Natural killer cell (primary cell): Measurements from ENCODE around the gene FMO5. TPM values are rescaled to one million over a fixed set of nuclear protein-coding genes. Genes with fewer than 3 reads are reported as not detected.

Experiments
- ATAC-seq, 3 donors: fragments of 150-1000 bp in 2 of 3; fragments of 200-7000 bp in 1 of 3; cut with Tn5 transposase; 1 replicate in 1 of 3; 2 replicates in 2 of 3; pipeline ENCODE4 v1.10.0; 2021; ENCODE audit warnings: mild to moderate bottlenecking in 2 of 3, moderate library complexity in 2 of 3
- DNase-seq, 2 donors: peaks; one replicate each; pipeline versions ENCODE4 v3.0.0 to v3.0.0-alpha.2; 2013 to 2021; ENCODE audit warnings: mixed read lengths in 1 of 2
- H3K27ac ChIP-seq: one replicate; pipeline ENCODE4 v1.5.1; 2013; ENCODE audit warnings: mild to moderate bottlenecking, low read length
- H3K27me3 ChIP-seq: one replicate; pipeline ENCODE4 v1.6.1; 2013; ENCODE audit warnings: low read length; ENCODE audit not compliant: control insufficient read depth, insufficient read depth
- H3K36me3 ChIP-seq: one replicate; pipeline ENCODE4 v1.6.1; 2013; ENCODE audit warnings: low read length; ENCODE audit not compliant: control insufficient read depth, insufficient read depth
- H3K4me1 ChIP-seq: one replicate; pipeline ENCODE4 v1.6.1; 2013; ENCODE audit warnings: low read length; ENCODE audit not compliant: control insufficient read depth, insufficient read depth
- H3K4me3 ChIP-seq: one replicate; pipeline ENCODE4 v1.5.1; 2013; ENCODE audit warnings: low read length
- H3K9me3 ChIP-seq: one replicate; pipeline ENCODE4 v1.6.1; 2013; ENCODE audit warnings: low read length; ENCODE audit not compliant: control insufficient read depth, insufficient read depth
- H3K27ac Mint-ChIP-seq, 2 donors: one replicate each; pipeline ENCODE4 v1.8.0; 2022; ENCODE audit warnings: mild to moderate bottlenecking in 2 of 2, mixed read lengths in 2 of 2, moderate library complexity in 1 of 2
- H3K27me3 Mint-ChIP-seq, 2 donors: one replicate each; pipeline ENCODE4 v1.8.0; 2022; ENCODE audit warnings: low read depth in 2 of 2, mixed read lengths in 2 of 2
- H3K36me3 Mint-ChIP-seq: one replicate; pipeline ENCODE4 v1.8.0; 2022; ENCODE audit warnings: mixed read lengths
- H3K4me1 Mint-ChIP-seq, 2 donors: one replicate each; pipeline ENCODE4 v1.8.0; 2022; ENCODE audit warnings: mixed read lengths in 2 of 2
- H3K4me3 Mint-ChIP-seq: one replicate; pipeline ENCODE4 v1.8.0; 2022; ENCODE audit warnings: mild to moderate bottlenecking, moderate library complexity, mixed read lengths
- H3K9me3 Mint-ChIP-seq, 2 donors: one replicate each; pipeline ENCODE4 v1.8.0; 2022; ENCODE audit warnings: mixed read lengths in 2 of 2
- CTCF ChIP-seq: fragments of 200-600 bp; IDR thresholded peaks from one replicate; pipeline ENCODE4 v1.8.0; 2022; ENCODE audit warnings: antibody characterized with exemption
- WGBS: methylation state at CpG from one replicate; pipeline ENCODE4 v1.1.7; 2013; ENCODE audit warnings: missing lambda C conversion rate; ENCODE audit not compliant: insufficient coverage; 5-methylcytosine and 5-hydroxymethylcytosine counted together
- intact Hi-C: fragments of 100-400 bp; cut with micrococcal nuclease; formaldehyde crosslinking; loops from one replicate; pipeline ENCODE4 v1.14.2; 2022
- total RNA-seq, 4 donors: library from RNA; stranded (reverse); fragments of 120-200 nt in 1 of 4; gene quantifications; one replicate each; pipeline versions ENCODE4 v1.2.3 to v1.2.4, GENCODE V29; 2013 to 2022

Gene FMO5
- total RNA-seq, 3 donors from 2014 or later (not counting 1 experiment from before 2014, with no cell fraction given), result 5.8 to 6.0 (median 6.0) TPM

DNA sequence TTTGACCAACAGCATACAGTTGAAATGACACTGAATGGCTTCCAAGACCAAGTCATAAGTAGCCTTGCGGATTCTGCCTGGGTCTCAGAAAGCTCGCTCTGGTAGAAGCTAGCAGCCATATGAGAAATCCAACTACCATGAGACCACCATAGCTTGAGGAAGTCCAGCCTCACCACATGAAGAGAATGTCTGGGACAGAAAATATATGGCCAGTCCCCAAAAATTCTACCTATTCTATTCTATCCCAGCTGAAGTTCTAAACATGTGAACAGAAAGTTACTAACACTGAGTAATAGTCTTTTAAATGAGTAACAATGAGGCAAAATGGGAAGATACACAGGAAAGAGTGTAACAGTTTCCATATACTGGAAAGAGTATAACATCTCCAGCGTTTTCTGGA is 9.0 kb downstream of the FMO5 start:
- DNase-seq (no peak), ATAC-seq (no peak)
- Mint-ChIP-seq H3K27ac (no peak overlapping the region), H3K4me1 (peaks cover 10 to 11% of the 10 kb centered on the region in 2 donors), H3K4me3 (no peak overlapping the region), H3K36me3 (peaks cover 5% of the 10 kb centered on the region), H3K27me3 (peaks cover 0 to 5% of the 10 kb centered on the region in 2 donors), H3K9me3 (no peaks in the 10 kb centered on the region)
- intact Hi-C loops, result no loop called here
- H3K4me3 ChIP-seq, result no peak overlapping the region
- H3K27ac ChIP-seq, result no peak overlapping the region
- no peaks in the 10 kb centered on the region for H3K9me3 ChIP-seq
- no peak for TF ChIP-seq CTCF
- H3K36me3 ChIP-seq, result no peaks in the 10 kb centered on the region
- no peaks in the 10 kb centered on the region for H3K27me3 ChIP-seq
- 100% methylated on average over 2 of the region's 3 CpGs for WGBS
- no peaks in the 10 kb centered on the region for H3K4me1 ChIP-seq

- DNase-seq (no peak), ATAC-seq (no peak)
- Histone ChIP-seq H3K4me1 (no peaks in the 10 kb centered on the region), H3K27ac (no peak overlapping the region), H3K4me3 (no peak overlapping the region), H3K36me3 (no peaks in the 10 kb centered on the region), H3K9me3 (no peaks in the 10 kb centered on the region), H3K27me3 (no peaks in the 10 kb centered on the region)
- TF ChIP-seq CTCF, result no peak
- Mint-ChIP-seq H3K27me3 (peaks cover 0 to 5% of the 10 kb centered on the region in 2 donors), H3K4me3 (no peak overlapping the region), H3K9me3 (no peaks in the 10 kb centered on the region), H3K36me3 (peaks cover 5% of the 10 kb centered on the region), H3K27ac (no peak overlapping the region), H3K4me1 (peaks cover 10 to 11% of the 10 kb centered on the region in 2 donors)
- intact Hi-C loops, result no loop called here
- WGBS, result 50% methylated on average over 1 of the region's 2 CpGs
These were observed 9.6 kb downstream of the FMO5 start for GRCh38 chr1:147215540-147215916.

- TF ChIP-seq CTCF, result no peak
- peaks cover 0 to 5% of the 10 kb centered on the region in 2 donors for H3K27me3 Mint-ChIP-seq
- Histone ChIP-seq H3K4me1 (no peaks in the 10 kb centered on the region), H3K4me3 (no peak overlapping the region), H3K36me3 (no peaks in the 10 kb centered on the region), H3K27ac (no peak overlapping the region), H3K27me3 (no peaks in the 10 kb centered on the region), H3K9me3 (no peaks in the 10 kb centered on the region)
- no peaks in the 10 kb centered on the region for H3K9me3 Mint-ChIP-seq
- DNase-seq, result no peak
- intact Hi-C loops, result no loop called here
- H3K4me3 Mint-ChIP-seq, result no peak overlapping the region
- no peak for ATAC-seq
- peaks cover 10 to 11% of the 10 kb centered on the region in 2 donors for H3K4me1 Mint-ChIP-seq
- peaks cover 6% of the 10 kb centered on the region for H3K36me3 Mint-ChIP-seq
- no peak overlapping the region for H3K27ac Mint-ChIP-seq
These were observed 10.1 kb downstream of the FMO5 start for GRCh38 chr1:147214842-147215539.

- 69% methylated on average over 5 of the region's 7 CpGs for WGBS
- Histone ChIP-seq H3K36me3 (no peaks in the 10 kb centered on the region), H3K9me3 (no peaks in the 10 kb centered on the region), H3K27ac (no peak overlapping the region), H3K4me3 (no peak overlapping the region), H3K27me3 (no peaks in the 10 kb centered on the region), H3K4me1 (no peaks in the 10 kb centered on the region)
- Mint-ChIP-seq H3K4me1 (peaks cover 10 to 11% of the 10 kb centered on the region in 2 donors), H3K9me3 (no peaks in the 10 kb centered on the region), H3K36me3 (peaks cover 12% of the 10 kb centered on the region), H3K4me3 (no peak overlapping the region), H3K27ac (no peak overlapping the region), H3K27me3 (peaks cover 0 to 5% of the 10 kb centered on the region in 2 donors)
- intact Hi-C loops, result no loop called here
- ATAC-seq (no peak), DNase-seq (no peak)
- no peak for TF ChIP-seq CTCF
These were observed 10.8 kb downstream of the FMO5 start for GRCh38 chr1:147214325-147214724.
